VCaP (cell line): ENCODE data around the gene TENT5C.

Source experiments
- H3K27ac ChIP-seq: fragments of 450-650 bp; 2 replicates; pipeline ENCODE4 v1.5.1; 2017
- CTCF ChIP-seq: fragments of 450-650 bp; conservative IDR thresholded peaks from 2 replicates; pipeline ENCODE4 v1.5.1; 2017; ENCODE audit warnings: mild to moderate bottlenecking, moderate library complexity

TENT5C gene

GRCh38 chr1:117600966-117601365 is 4.9 kb upstream of the TENT5C start:
- H3K27ac ChIP-seq: no peak overlapping the region
- no peak for TF ChIP-seq CTCF

DNA sequence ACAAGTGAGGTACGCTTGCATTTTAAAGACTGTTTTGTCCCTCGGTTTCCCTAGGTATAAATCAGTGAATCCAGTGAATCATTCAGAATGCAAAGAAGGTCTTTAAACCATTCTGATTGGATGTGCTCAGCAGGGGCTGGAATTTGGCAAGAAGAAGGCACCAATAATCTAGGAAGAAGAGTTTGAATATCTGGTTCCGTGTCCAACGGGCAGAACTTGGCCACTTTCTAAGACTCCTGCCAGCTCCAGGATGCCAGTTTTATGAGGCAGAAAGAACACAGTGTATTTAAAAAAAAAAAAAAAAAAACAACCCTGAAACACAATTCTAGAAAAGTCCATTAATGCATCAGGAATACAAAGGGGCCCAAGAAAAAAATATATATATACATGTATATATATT is 3.0 kb upstream of the TENT5C start:
- no peak for TF ChIP-seq CTCF
- no peak overlapping the region for H3K27ac ChIP-seq

GRCh38 chr1:117605164-117605773 is 579 bp upstream of the TENT5C start:
- peak overlapping the region; percentile 76 for H3K27ac ChIP-seq
- no peak for TF ChIP-seq CTCF

GRCh38 chr1:117606649-117607430 is 992 bp downstream of the TENT5C start:
- peak overlapping the region; percentile 76 for H3K27ac ChIP-seq
- no peak for TF ChIP-seq CTCF

DNA sequence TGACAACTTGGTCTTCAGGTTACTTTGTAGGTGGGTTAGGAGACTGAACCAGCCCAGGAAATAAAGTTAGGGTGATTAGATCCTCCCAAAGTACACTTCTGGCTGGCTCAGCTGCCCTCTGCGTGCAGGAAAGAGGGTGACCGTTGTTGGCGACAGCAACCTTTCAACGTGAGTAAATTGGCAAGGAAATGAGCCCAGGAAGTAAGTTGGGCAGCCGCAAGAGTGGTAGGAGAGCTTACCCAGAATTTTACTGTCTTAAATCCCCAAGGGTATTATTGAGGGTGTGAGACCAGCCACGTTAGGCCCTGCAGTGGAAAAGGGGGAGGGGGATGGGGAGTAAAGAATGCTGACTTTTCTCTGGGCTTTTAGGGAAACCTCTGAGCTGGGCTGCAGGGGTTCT is 1.6 kb downstream of the TENT5C start:
- H3K27ac ChIP-seq: peak overlapping the region; percentile 76

GRCh38 chr1:117608115-117608615 is 2.3 kb downstream of the TENT5C start:
- H3K27ac ChIP-seq: no peak overlapping the region
- no peak for TF ChIP-seq CTCF

More for the DNA sequence above, 1.6 kb downstream of the TENT5C start:
- TF ChIP-seq CTCF: no peak

DNA sequence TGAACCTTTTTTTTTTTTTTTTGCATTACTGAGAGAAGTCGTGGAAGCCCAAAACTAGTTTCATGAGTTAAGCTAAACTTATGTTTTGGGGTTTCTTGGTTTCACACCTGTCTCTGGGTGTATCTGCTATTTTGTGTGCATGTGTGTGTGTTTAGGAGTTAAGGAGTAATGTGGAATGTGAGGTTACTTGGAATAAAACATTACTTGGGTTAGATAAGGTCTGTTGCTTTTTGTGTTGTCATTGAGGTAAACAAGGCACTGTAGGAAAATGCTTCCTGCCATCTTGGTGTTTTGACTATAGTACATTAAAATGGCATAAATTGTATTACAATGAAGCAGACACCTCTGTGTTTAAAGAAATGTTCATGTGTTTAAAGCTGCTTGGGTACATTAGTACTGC is 2.9 kb downstream of the TENT5C start:
- no peak for TF ChIP-seq CTCF
- no peak overlapping the region for H3K27ac ChIP-seq
